Activated CD4-positive, alpha-beta T cell treated with anti-CD3 and anti-CD28 coated beads, Interleukin-2, amount 50 U/mL, for 24 hours (primary cell): ENCODE data around the gene NKX2-2.
"Not testable (repeated sequence)": the region's sequence is repeated elsewhere in the genome, so short reads cannot be mapped to it uniquely, and the experiment has no call there.

Experiments used
- DNase-seq, 2 donors: peaks; one replicate each; pipeline ENCODE4 v3.0.0-alpha.2; 2020; ENCODE audit warnings: low read depth in 1 of 2, low spot score in 1 of 2

Gene NKX2-2

DNA sequence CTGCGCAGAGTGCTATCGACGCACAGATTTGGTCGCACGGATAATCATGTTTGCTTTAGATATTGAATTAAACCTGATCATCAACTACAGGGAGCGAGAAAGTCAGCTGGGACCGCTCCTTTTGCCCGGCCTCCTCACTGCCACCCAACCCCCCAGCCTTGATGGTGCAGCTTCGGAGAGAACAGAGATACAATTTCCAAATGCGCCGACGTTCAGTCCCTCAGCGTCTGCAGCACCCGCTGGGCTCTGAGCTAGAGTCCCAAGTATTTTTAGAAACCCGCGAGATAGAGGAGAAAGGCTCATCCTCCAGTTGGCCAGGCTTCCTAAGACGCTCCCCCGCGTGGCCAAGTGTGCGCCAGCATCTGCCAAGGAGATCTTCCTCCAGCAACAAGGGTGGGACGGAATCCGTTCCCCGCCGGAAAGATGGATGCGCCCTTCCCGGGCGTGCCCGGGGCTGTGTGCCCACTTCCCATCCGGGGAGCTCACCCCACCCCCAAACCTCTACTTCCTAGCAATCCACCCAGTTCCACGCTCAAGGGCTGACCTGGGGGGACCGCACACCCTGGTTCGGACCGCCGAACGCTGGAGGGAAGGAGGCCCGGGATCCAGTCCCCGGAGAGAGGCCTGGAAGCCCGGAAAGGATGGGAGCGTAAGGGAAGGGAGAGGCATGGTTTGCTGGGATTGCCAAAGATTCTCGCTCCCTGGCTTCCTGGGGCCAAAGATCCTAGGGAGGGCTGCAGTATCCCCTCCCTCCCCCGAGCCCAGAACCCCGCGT is 4.1 kb downstream of the NKX2-2 start:
- no peak for DNase-seq

DNA sequence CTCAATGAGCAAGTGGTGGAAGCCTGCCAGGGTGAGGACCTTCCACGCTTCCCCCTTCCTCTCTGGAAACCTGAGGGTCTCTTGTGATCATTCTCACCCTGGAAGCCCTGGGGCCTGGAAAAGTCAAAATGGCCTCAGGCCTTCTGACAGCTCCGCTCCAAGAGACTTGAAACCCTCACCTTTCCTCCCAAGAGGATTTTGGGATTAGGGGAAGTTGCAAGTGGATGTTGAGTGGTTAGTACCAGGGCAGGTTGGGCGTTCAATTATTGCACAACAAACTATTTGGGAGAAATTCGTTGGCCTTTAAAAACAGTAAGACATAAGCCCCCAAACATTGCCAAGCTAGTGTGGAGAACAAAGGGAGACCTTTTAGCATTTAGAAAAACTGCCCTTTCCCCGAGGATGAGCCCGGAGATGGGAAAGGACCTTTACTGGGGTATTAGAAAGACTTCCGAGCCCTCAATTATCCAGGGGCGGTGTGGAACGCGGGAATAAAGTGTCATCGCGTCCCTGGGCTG is 4.7 kb downstream of the NKX2-2 start:
- no peak for DNase-seq

DNA sequence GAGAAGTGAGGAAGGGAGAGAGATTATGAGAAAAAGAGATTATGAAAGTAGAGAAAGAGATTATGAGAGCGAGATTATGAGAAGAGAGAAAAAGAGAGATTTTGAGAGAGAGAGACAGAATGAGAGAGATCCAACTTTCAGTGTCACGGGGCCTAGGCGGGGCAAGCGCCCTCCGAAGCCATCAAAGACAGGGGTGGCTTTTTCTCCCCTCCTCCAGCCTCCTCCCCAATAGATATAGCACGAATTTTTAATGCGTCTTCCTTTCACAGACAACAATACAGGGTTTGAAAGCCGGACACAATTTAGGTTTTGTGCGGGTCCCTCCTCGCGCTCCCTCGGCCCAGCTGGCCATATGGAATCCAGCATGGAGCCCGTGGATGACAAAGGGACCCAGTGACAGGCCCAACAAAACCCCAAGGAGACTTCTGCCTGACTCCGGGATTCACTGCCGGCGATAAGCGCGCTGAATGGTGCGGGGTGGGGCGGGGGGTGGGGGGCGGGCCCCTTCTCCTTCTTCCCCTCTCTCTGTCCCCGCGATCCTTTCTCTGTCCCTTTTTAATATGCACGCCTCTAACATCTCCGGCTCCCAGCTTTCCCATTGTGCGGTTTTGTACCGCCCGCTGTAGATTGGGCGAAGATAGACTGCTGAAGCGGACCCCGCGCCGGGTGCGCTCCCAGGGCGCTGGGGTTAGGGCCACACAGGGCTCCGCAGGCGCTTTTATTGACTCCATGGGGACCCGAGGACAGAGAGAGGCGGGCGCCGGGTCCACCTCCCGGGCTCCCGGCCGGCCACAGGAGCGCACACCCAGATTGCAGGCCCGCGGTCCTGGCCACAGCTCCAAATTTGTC is 5.4 kb downstream of the NKX2-2 start:
- no peak for DNase-seq

DNA sequence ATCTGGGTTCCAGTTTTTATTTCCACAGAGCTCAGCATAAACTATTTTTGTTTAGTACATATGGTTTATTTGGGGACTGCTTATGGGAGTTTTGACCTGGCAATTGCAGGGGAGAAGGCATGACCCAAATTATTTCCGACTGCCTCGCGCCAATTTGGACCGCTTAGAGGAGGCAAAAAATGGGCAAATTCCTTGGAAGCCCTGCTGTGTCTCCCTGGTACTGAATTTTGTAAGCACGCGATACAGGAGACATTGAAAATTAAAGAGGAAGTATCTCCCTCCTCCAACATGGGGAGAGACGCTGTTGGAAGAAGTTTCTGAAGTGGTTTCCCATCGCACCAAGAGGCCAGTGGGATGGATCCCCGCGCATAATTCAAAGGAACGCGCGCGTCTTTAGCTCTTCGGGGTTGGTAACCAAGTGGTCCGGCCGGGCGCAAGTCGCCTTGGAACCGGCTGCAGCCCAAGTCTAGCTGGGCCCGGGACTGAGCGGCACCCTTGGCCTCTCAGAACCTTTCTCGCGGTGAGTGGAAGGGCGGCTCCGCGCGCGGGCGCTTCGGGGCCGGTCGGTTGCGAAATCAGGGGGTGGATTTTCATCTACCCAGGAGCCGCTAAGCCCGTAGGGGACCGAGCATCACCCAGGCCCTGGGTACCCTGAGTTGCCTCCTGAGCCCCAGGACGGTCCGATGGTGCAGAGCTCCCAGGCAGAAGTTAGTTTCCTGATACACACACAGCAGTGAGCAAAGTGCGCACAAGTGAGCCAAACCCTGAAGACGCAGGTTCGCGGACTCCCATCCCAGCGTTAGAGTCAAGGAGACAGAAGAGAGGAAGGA is 6.2 kb downstream of the NKX2-2 start:
- DNase-seq = no peak

DNA sequence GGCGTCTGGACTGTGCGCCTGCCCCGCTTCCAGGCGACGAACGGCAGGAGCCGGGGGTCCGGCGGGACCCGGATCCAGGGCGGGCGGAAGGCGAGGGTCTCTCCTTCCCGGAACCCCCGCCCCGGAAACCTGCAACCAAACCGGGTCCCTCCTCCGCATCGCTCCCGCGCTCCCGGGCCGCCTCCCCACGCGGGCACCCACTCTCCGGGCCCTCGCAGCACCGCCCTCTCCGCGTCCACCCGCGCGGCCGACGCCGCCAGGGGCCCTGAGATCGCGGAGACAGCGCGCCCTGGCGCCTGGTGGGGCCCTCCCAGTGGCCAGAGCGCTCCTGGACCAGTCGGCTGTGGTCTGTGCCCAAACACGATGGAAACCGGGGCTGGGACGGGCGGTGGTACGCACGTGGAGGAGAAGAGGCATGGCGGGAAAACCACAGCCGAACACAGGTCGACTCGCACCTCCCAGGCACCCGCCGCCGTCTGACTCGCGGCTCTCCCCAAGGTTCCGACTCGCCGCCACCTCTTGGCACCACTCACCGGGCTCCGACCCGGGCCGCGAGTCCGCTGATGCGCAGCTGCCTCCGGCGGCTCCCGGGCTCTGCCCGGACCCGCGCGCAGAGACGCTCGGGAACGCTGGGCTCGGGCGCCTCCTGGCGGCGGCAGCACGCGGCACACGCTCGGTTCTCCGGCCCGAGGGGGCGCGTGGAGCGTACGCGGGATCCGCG is 7.9 kb downstream of the NKX2-2 start:
- DNase-seq = peak; percentile 52 to 56

DNA sequence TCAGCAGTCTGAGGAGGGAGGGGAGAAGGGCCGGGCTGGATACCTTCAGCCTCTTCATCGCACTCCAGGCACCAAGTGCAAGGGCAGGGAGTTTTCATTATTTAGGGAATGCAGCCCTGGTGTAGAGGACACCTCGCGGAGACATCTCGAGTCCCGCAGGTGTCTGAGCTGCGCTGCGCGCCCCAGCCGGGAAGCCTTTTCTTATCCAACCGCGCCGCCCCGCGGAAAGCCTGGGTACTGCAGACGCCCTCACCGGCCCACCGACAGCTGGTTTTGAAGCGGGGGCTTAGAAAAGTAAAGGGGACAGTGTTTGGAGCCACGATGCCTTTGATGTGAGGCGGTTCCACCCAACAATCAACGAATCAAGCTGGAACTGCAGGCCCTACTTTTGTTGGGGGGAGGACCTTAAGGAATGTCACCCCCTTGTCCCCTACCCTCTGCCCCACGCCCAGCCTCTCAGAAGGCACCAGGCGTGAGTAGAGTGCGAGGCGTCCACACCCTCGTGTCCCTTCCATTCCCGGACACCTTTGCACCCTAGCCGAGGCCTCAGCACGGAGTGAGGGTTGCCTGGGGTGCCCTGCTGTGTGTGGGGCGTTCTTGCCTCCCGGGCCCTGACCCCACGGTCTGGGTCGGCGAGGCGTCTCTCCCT is 8.6 kb downstream of the NKX2-2 start:
- DNase-seq = peak; percentile 79 to 80

DNA sequence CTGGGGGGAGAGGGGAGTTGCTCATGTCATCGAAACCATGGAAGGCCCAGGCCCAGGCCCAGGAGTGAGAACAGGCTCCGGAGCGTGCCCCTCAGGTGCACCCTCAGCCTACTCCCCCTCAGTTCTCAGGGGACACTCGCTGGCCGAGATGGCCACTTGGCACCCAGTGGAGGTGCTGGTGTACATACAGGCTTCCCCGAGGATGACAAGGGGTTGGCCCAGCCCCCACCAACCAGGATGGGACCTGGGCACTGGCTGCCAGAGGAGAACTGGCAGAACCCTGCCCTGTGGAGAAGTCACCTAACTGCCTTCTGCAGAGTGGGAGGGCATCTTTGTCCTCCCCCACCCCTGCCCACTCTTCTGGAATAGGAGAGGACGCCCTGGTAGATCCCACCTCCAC is 9.5 kb downstream of the NKX2-2 start:
- DNase-seq = no peak

DNA sequence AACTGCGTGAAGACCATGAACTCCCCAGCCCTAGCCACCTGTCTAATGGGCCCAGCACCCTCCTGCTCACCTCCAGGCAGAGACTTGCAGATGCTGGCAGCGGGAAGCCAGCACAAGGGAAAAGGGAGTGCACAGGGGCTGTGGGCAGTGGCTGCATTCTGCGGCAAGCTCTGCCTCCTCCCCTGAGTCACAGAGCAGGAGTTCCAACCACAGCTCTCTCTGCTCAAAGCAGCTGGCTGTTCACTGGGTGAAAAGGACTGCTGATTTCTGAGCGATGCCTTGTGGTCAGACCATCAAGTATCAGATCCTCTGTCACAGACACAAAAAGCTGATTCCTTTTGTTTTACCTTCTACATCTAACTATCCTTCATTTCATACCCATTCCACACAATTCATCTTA is 10.5 kb downstream of the NKX2-2 start:
- DNase-seq = no peak

DNA sequence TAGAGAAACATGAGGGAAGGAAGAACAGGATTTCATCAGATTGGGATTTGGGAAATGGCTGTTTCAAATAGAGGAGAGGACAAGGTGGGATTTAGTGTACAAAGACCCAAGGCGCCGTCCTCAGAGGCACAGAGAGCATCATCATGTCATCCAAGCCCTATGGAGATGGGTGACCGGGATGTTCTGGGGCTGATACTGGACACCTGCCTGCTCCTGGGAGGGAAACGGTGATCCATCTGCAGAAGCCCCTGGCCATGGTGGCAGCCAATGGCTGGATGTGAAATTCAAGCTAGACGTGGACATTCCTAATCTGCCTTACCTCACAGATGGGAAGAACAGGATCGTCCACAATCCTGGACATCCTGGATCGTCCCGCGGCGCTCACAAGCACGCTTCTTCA is 12.7 kb downstream of the NKX2-2 start:
- DNase-seq = no peak

DNA sequence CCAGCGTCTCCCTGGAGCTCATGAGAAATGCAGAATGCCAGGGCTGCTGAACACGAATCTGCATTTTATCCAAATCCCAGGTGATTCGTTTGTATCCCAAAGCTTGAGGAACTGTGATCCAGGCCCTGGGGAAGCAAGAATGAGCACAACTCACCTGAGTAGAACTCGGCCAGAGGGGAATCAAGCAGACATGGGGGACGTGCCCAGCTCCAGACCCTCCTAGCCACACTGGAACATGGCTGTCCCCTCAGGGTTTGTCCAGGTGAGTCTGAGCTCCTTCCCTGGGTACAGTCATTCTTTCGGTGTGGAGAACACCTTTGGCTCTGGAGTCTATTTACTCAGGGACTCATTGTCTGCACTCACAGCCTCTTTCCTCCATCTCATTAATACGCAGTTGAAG is 13.3 kb downstream of the NKX2-2 start:
- DNase-seq = no peak

DNA sequence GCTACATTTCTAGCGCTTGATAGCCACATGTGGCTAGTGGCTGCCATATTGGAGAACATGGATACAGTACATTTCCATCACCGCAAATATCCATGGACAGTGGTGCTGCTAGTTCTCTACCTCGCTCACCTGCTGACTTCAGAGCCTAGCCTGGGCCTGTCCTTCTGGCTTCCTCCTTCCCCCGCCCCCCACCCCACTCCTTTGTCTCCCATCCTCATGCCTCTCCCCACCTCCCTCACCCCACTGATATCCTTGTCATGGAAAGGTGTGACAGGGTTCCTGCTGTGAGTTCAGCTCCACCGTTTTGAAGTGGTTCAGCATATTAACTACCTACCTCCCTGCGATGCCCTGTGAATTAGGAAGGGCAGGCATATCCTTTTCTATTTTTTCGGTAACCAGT is 14.2 kb downstream of the NKX2-2 start:
- no peak for DNase-seq

DNA sequence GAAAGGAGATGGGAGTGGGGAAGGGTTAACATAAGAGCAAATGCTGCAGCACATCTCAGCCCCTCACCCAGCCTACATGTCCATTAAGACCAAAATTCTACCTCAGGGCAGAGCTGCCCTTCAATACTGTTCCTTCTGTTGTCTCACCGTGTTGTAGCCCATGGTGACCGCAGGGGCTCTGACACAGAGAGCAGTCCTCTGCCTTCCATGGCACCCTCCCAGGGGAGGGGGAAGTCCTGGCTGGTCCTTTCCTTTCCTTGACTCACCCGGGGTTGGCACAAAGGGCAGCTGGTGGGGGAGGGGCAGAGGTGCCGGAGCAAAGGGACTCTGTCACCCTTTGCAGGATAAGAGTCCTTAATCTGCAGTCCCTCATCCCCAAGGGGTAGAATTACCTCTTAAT is 15.2 kb downstream of the NKX2-2 start:
- DNase-seq = no peak

DNA sequence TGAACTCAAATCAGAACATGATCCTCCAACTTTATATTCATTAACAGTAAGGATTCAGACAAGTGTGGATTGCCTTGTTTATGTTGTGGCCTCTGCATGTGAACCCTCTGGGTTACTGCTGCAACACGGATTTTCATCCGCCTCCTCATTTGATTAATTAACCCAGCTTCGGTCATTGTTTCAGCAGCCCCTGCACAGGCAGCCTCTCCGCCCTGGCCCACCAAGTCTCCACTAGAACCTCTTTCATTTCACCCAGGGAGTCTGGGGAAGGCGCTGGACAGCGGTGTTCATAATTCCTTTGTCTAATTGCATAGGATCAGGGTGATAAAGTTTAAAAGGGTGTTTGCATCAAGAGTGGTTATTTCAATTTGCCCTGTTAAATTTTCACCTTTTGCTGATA is 15.7 kb downstream of the NKX2-2 start:
- DNase-seq = no peak

DNA sequence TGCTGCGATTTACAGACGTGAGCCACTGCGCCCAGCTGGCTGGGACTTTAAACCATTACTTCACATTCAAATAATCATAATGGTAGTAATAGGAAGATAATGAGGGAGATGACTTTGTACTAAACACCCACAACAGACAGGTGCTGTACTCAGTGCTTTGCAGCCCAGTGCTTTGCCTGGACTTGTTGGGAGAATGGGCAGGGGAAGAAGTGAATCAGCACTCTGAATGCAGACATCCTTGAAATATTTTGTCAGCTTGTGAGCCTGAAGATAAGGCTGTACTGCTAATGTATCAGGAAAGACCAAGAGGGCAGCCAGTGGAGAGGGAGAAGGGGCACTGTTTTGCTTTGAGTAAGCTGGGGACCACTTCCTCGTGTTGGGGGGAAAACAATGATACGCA is 17.4 kb downstream of the NKX2-2 start:
- DNase-seq = no peak

DNA sequence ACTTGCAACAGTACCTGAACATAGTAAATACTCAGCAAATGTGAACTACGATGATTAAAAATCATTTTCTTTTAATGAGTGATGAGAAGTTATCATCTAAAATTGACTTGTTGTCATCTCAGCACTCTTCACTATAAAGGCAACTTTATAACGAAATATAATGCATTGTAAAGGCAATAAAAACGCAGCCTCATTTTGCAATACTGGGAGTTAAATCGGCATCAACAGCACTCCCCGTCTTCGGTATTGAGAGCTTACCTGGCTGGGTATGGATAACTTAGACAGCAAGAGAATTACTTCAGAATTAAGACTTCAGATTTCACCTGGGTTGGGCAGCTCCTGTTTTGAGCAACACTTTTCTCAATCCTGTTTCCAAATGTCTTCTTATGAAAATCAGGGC is 20.8 kb downstream of the NKX2-2 start:
- DNase-seq = no peak

DNA sequence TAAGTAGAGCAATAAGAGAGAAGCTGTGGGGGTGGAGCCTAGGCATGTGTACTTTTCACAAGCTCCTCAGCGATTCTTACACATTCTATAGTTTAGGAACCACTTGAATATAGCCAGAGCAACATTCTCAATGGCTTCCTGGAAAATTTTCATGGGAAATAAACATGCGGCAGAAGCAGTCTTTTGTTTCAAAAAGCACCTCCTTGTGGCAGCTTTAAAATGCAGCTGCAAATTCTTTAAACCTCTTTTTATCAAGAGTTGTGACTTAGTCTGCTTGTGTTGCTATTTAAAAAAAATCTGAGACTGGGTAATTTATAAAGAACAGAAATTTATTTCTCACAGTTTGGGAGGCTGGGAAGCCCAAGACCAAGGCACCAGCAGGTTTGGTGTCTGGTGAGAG is 23.8 kb downstream of the NKX2-2 start:
- DNase-seq = no peak

DNA sequence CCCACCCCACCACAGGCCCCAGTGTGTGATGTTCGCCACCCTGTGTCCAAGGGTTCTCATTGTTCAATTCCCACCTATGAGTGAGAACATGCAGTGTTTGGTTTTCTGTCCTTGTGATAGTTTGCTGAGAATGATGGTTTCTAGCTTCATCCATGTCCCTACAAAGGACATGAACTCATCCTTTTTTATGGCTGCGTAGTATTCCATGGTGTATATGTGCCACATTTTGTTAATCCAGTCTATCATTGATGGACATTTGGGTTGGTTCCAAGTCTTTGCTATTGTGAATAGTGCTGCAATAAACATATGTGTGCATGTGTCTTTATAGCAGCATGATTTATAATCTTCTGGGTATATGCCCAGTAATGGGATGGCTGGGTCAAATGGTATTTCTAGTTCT is 33.7 kb downstream of the NKX2-2 start:
- not testable (repeated sequence) for DNase-seq

DNA sequence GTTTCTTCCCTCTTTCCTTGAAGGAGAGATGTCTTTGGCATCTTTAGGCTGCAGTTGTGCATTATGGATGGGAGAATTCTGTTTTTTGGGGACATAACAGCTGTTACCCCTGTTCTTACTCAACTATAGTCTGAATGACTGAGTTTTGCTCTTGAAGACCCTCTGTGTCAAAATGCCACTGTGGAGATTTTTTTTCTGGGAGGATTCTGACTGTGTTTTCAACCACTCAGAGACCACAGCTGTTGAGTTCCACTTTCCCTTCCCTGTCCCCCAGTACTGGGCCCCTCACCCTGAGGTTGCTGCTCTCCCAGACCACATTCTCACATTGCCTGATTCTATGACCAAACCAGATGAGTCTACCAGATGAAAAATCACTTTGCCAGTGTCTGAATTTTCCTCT is 48.1 kb downstream of the NKX2-2 start:
- DNase-seq = no peak

DNA sequence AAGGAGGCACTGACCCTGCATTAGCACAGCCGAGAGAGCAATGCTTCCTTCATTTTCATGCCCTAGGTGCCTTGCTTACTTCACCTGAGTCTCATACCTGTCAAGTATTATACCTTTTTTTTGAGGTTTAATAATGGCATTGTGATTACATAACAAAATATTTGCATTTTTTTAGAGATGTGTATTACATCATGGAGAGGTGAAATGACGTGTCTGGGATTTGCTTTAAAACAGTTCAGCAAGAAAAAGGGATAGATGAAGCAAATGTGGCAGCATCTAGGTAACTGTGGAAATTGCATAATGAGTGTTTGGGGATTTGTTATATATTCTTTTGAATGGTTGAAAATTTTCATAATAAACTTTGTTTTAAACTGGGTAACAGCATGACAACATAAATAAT is 48.9 kb downstream of the NKX2-2 start:
- DNase-seq = no peak
